Daoy (cell line): ENCODE results near the gene RPL27. TPM values are rescaled to one million over a fixed set of nuclear protein-coding genes. Genes with fewer than 3 reads are reported as not detected.
A peak's percentile ranks its signal among the peaks of the same experiment; 100 is the strongest.

Source experiments
- DNase-seq: peaks from one replicate; pipeline ENCODE4 v3.0.0-alpha.2; 2015; ENCODE audit warnings: low read depth
- total RNA-seq: library from RNA; depleted of rRNA; stranded (reverse); fragments of >200 nt; shearing (Covaris generic); gene quantifications from 2 replicates; pipeline ENCODE4 v1.2.3, GENCODE V29; 2014

RPL27 gene
- total RNA-seq, 1 experiment from 2014 or later: 1,106 TPM

- peak; percentile 72 for DNase-seq
Observed at GRCh38 chr17:43020789-43021740, 22.8 kb downstream of the RPL27 start.

GRCh38 chr17:43021741-43022512 lies 23.7 kb downstream of the RPL27 start, which contains the start of gene VAT1:
TSS of gene VAT1 (minus strand) at chr17:43022385. CDS start at chr17:43022322, 63 bp downstream.
- DNase-seq: peak; percentile 82

- DNase-seq: peak; percentile 87
Observed at GRCh38 chr17:43024407-43025289, 26.4 kb downstream of the RPL27 start, which contains the start of gene RND2. TSS of gene RND2 (plus strand) at chr17:43025231. CDS start at chr17:43025348, 117 bp downstream.

GRCh38 chr17:43025290-43025657 lies 27.1 kb downstream of the RPL27 start:
- no peak for DNase-seq

- no peak for DNase-seq
Observed at GRCh38 chr17:43025766-43026537, 27.7 kb downstream of the RPL27 start.

GRCh38 chr17:43026595-43026994 lies 28.4 kb downstream of the RPL27 start:
- DNase-seq: no peak

GRCh38 chr17:43027091-43028032 lies 29.1 kb downstream of the RPL27 start:
- DNase-seq: no peak

- no peak for DNase-seq
Observed at GRCh38 chr17:43028221-43028861, 30.1 kb downstream of the RPL27 start.

- DNase-seq: no peak
Observed at GRCh38 chr17:43030137-43030767, 32.0 kb downstream of the RPL27 start.

GRCh38 chr17:43031666-43032065 lies 33.4 kb downstream of the RPL27 start:
- no peak for DNase-seq

- no peak for DNase-seq
Observed at GRCh38 chr17:43033948-43034881, 36.0 kb downstream of the RPL27 start.

GRCh38 chr17:43034894-43035293 lies 36.7 kb downstream of the RPL27 start:
- DNase-seq: no peak

GRCh38 chr17:43039646-43040045 lies 41.4 kb downstream of the RPL27 start:
- DNase-seq: no peak

- no peak for DNase-seq
Observed at GRCh38 chr17:43040655-43041054, 42.4 kb downstream of the RPL27 start.

GRCh38 chr17:43042025-43042628 lies 43.9 kb downstream of the RPL27 start:
- DNase-seq: no peak

- no peak for DNase-seq
Observed at GRCh38 chr17:43043307-43043706, 45.1 kb downstream of the RPL27 start.

GRCh38 chr17:43044024-43044423 lies 45.8 kb downstream of the RPL27 start:
- DNase-seq: no peak
